Activated CD4-positive, CD25-positive, alpha-beta regulatory T cell (primary cell): ENCODE data around the gene CCDC183.
"Not testable (repeated sequence)": the region's sequence is repeated elsewhere in the genome, so short reads cannot be mapped to it uniquely, and the experiment has no call there.

Experiments
- DNase-seq, 4 experiments: peaks; one replicate each; lab custom pipeline; 2025; lab: John Stamatoyannopoulos, UW

The CCDC183 gene

GRCh38 chr9:136796238-136796774 lies at the start of gene CCDC183:
TSS of gene CCDC183 (plus strand) at chr9:136796338. CDS start at chr9:136796398, 60 bp downstream.
- no peak for DNase-seq

GRCh38 chr9:136746621-136747020 lies 49.5 kb upstream of the CCDC183 start:
- DNase-seq: no peak

GRCh38 chr9:136747161-136748060 lies 48.7 kb upstream of the CCDC183 start:
- no peak for DNase-seq

GRCh38 chr9:136748201-136748600 lies 47.9 kb upstream of the CCDC183 start, which contains the start of gene LCN6:
TSS of gene LCN6 (minus strand) at chr9:136748525. CDS start at chr9:136748483, 42 bp downstream.
- DNase-seq: no peak

- no peak for DNase-seq
Measured at GRCh38 chr9:136748666-136749611, 47.2 kb upstream of the CCDC183 start.

- DNase-seq: no peak
Measured at GRCh38 chr9:136750526-136750925, 45.6 kb upstream of the CCDC183 start.

GRCh38 chr9:136751244-136751643 lies 44.9 kb upstream of the CCDC183 start:
- no peak for DNase-seq

- no peak for DNase-seq
Measured at GRCh38 chr9:136751814-136752213, 44.3 kb upstream of the CCDC183 start.

- no peak for DNase-seq
Measured at GRCh38 chr9:136753371-136754058, 42.6 kb upstream of the CCDC183 start.

- no peak for DNase-seq
Measured at GRCh38 chr9:136754059-136754572, 42.0 kb upstream of the CCDC183 start.

- DNase-seq: no peak
Measured at GRCh38 chr9:136754626-136755301, 41.4 kb upstream of the CCDC183 start.

- not testable (repeated sequence) for DNase-seq
Measured at GRCh38 chr9:136755302-136756133, 40.6 kb upstream of the CCDC183 start.

- DNase-seq: no peak
Measured at GRCh38 chr9:136756134-136756438, 40.1 kb upstream of the CCDC183 start.

- no peak for DNase-seq
Measured at GRCh38 chr9:136756836-136757235, 39.3 kb upstream of the CCDC183 start.

GRCh38 chr9:136757328-136757727 lies 38.8 kb upstream of the CCDC183 start:
- DNase-seq: no peak

- DNase-seq: no peak
Measured at GRCh38 chr9:136757751-136758140, 38.4 kb upstream of the CCDC183 start.

GRCh38 chr9:136759001-136759400 lies 37.1 kb upstream of the CCDC183 start:
- DNase-seq: no peak

- DNase-seq: no peak
Measured at GRCh38 chr9:136759436-136760325, 36.5 kb upstream of the CCDC183 start.

- DNase-seq: no peak
Measured at GRCh38 chr9:136760424-136760823, 35.7 kb upstream of the CCDC183 start.
